ENCODE results near the gene VPS36.
"Not testable (repeated sequence)": the region's sequence is repeated elsewhere in the genome, so short reads cannot be mapped to it uniquely, and the experiment has no call there.

- not testable (repeated sequence) for TF ChIP-seq CTCF (IDR thresholded peaks at IDR 0.05); POLR2A (IDR thresholded peaks at IDR 0.05; ENCODE audit: low read depth)
These were observed 30.4 kb upstream of the VPS36 start for GRCh38 chr13:52480677-52481428.
